Activated CD8-positive, alpha-beta memory T cell treated with anti-CD3 and anti-CD28 coated beads, Interleukin-2, amount 50 U/mL, for 1 hour (primary cell): ENCODE data around the gene COMMD2.

Experiments used
- DNase-seq: peaks from one replicate; pipeline ENCODE4 v3.0.0-alpha.2; 2020; ENCODE audit errors: extremely low read depth

Gene COMMD2

DNA sequence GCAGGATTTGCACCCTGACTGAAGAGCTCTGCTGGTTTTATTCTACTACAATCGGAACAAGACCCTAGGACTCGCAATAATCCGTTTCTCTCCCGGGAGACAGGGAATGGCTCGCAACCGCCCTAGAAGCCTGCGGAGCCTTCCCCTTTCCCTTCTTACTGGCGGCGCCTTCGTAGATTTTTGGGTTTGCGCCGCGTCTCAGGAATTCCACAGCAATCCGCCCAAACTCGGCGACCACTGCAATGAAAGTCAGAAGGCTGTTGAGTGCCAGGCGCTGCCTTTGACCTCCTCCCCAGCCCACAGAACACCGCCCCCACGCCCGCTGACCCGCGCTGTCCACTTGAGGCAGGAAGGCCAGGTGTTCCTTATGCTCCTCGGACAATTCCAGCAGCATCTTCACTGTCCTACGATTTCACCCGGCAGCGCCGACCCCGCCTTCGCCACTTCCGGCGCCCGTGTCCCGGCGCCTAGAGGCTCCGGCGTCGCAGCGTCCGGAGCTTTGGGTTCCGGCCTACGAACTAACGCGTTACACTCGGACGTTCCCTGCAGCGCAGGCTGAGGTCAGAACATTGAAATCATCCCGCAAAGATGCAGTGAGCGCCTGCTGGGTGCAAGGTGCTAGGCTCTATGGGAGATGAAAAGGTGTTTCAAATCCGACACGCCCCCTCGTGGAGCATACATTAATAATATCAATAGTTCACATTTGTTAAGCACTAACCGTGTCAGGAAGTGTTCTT is at the start of gene COMMD2:
Gene COMMD2 (minus strand): TSS at position 439 of the 737 bp plus-strand sequence. CDS start 45 bp downstream, at position 394.
- peak; percentile 24 for DNase-seq

DNA sequence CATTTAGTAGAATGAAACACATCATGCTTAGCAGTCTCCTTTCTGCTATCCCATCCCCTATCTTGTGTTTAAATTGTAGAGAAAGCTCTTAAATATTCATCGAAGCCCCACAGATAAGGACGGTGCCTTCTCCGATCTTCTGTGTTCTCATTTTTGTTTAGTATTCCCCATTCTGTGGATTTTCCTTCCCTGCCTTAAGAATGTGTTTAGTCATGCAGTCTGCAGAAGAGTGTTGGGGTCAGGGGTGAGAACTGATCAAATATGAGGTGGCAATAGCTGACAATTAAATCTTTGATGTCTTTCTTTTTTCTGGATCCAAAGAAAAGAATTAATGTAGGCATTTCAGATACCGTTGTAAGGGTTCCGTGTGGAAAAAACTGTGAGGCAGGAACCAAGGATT is 49.4 kb upstream of the COMMD2 start:
- DNase-seq, result no peak

GRCh38 chr3:149801195-149801594 is 48.9 kb upstream of the COMMD2 start:
- DNase-seq, result no peak

DNA sequence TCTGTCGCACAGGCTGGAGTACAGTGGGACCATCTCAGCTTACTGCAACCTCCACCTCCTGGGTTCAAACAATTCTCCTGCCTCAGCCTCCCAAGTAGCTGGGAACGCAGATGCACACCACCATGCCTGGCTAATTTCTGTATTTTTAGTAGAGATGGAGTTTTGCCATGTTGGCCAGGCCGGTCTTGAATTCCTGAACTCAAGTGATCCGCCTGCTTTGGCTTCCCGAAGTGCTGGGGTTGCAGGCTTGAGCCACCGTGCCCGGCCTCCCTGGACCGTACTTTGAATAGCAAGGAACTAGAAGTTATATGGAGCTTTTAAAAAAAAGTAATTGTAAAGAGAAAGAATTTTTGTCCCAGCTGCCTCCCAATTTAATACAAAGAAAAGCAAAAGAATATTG is 48.4 kb upstream of the COMMD2 start:
- DNase-seq, result no peak

- no peak for DNase-seq
Observed at GRCh38 chr3:149796026-149796425, 43.7 kb upstream of the COMMD2 start.

DNA sequence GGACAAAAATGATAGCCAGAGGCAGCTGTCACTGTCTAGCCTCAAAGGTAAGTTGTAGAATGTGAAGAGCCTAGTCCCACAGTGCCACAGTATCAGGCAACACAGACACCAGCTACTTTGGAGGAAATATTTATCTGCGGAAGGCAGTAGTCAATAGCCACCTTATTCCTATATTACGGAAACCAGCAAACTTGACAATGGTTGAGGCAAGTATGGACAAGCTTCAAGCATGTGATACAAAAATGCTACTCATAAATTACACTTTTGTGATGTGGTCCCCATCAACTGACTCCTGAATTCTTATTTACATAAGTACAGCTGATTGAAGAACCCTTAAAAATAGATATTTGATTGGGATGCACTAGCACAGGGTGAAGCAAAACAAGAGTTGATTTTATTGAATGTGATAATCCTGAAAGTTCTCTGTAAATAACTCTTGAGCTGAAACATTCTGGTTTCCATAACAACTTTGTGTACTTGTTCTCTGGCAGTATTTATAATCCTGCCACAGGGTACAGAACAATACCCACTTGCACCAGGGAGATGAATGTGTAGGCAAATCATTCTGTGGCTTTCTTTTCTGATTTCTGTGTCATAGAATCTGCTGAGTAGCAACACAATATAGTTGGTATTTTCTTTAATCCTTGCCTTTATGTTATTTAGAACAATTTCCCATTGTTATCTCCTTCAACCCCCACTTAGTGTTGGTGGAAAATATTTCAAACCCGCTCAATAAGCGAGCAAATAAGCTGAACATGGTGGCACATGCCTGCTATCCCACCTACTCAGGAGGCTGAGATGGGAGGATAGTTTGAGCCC is 40.4 kb upstream of the COMMD2 start, which contains the start of gene ANKUB1:
Gene ANKUB1 (minus strand): TSS at position 103 of the 819 bp plus-strand sequence. CDS start 188 bp downstream, outside the sequence.
- DNase-seq, result no peak

- DNase-seq, result no peak
Observed at GRCh38 chr3:149790698-149791097, 38.4 kb upstream of the COMMD2 start.

DNA sequence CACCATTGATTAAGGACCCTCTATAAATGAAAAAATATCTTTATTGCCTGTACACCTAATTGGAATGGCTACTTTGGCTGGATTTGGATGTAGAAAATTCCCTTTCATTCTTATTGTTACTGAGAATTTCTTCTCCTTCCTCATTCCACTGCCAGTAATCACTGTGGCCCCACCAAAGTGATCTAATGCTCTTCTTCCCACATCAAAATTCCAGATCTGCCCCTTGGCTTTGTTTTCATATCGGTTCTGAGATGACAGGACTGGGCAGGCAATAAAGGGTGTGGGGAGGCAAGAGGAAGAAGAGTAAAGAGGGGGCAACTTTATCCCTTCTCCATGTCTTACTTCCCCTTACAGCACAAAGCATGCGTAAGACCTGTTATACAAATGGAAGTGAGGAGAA is 38.0 kb upstream of the COMMD2 start:
- DNase-seq, result no peak

DNA sequence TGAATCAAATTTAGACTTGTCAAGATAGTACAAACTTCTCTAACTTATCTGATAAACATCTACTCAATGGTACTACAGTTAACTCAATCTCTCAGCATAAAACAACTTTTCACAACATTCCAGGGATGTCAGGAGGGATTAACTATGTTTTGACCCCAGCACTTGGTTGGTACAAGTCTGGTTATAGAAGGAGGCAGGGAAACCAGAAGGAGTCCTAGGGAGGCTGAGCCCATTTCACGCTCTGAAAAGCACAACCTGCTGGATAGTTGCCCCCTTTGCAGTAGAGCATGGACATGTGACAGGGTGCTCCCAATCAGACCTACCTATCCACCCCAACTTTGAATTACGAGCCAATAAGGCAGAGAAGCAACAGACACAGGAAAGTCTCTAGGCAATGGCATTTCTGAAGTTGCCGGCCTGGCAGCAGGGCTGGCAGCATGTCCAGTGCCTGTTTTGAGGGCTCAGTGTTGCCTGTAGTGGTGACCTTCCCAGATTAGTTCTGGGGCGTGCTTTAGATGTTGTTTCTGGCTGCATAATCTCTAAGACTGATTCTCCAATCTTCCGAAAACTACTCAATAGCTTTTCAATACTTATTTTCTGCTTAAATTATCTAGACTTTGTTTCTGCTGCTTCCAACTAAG is 31.9 kb upstream of the COMMD2 start:
- DNase-seq, result no peak

- DNase-seq, result no peak
Observed at GRCh38 chr3:149783576-149783975, 31.3 kb upstream of the COMMD2 start.

DNA sequence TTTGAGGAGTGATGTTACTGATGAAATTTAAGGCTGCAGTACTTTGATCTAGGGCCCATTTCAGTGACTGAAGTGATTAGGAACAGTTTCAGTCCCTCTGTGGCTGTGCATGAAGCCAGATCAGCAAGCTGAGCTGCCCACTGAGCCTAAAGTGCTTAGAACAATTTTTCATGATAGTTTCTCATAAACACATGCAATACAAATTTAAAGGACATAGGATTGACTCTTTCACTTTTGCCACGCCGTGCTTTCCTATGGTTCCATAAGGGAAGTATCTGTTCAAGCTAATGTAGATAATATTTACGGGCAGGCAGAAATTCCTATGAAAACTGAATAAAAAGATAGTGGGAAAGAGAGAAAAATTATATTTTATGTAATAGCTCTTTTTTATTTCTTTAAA is 29.5 kb upstream of the COMMD2 start:
- DNase-seq, result no peak

- DNase-seq, result no peak
Observed at GRCh38 chr3:149781211-149781610, 28.9 kb upstream of the COMMD2 start.

- no peak for DNase-seq
Observed at GRCh38 chr3:149777414-149778214, 25.3 kb upstream of the COMMD2 start.

DNA sequence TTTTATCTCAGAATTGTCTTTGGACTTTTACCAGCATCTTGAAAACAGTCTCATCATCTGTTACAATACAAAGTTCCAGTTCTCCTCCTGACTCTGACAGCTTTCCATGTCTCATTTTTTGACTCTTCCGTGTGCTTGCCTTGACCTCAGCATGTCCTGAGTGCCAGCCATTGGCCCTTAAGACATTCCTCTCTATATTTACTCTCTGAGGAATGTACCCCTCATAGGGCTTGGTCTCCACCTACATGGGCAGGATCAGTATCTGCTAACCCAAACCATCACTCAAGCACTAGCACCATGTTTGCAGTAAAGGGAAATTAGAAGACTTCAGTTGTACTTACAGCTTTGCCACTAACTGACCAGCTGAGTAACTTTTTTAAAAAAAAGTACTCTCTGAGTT is 23.9 kb upstream of the COMMD2 start:
- no peak for DNase-seq

GRCh38 chr3:149772861-149773260 is 20.6 kb upstream of the COMMD2 start:
- DNase-seq, result no peak

DNA sequence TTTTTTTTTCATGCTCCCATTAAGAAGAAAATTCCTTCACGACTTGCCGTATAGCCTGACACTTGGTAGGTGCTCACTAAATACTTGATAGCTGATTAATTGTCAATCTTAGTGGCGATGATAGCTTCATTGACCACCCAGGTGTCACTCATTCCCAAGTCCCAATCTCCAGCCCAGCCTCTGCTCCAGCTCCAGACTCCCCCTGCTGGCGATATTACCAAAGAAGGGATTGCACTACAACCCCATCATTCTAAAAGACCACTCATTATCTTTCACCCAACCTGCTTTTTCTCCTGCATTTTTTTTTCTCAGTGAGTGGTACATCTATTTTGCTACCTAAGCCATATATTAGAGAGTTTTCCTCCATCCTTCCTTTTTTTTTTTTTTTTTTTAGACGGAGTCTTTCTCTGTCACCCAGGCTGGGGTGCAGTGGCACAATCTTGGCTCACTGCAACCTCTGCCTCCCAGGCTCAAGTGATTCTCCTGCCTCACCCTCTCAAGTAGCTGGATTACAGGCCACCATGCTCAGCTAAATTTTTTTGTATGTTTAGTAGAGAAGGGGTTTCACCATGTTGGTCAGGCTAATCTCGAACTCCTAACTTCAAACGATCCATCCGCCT is 19.5 kb upstream of the COMMD2 start:
- no peak for DNase-seq

GRCh38 chr3:149770246-149770645 is 18.0 kb upstream of the COMMD2 start:
- no peak for DNase-seq

- DNase-seq, result no peak
Observed at GRCh38 chr3:149768704-149769103, 16.4 kb upstream of the COMMD2 start.

- DNase-seq, result no peak
Observed at GRCh38 chr3:149767720-149768119, 15.4 kb upstream of the COMMD2 start.

DNA sequence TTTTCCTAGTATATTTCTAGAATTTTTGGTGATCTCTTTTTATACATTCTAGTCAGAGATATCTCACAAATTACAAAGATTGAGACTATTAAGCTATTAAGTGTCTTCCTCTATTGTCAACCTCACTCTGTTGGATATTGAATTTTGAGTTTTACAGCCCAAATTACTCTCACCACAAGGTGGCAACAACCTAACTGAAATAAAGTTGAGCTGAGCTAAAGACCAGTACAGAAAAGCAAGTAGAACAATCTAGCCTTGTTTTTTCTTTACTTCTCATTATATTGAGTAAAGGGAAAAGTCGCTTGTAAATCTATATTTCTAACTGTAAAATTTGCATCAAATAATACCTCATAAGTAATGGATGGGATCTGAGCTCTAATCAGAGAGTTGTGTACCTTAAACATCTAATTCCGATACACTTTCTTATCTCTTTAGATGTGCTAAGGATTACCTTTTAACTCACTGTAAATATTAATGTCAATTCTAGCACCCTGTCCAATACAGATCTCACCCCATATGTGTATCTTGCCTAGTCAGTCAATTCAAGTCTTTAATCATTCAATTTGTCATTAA is 13.6 kb upstream of the COMMD2 start:
- DNase-seq, result no peak

DNA sequence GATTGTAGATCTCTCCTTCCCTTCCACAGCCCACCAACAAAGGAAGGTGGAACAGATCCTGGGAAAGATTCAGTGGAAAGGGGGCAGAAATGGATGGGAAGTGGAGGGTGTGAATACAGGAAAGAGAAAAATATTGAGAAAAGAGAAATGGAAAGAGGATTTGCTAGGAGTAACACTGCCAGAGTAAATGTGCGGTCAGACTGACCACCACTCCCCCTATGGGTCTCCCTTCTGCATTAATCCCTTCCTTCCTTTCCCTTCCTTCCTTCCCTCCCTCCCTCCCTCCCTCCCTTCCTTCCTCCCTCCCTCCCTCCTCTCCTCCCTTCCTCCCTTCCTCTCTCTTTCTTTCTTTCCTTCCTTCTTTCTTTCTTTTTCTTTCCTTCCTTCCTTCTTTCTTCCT is 12.0 kb upstream of the COMMD2 start:
- no peak for DNase-seq
